Activated naive CD8-positive, alpha-beta T cell treated with anti-CD3 and anti-CD28 coated beads, Interleukin-2, amount 50 U/mL, for 24 hours (primary cell): Measurements from ENCODE around the gene PRKAR1A.

ENCODE experiments used
- ATAC-seq: fragments of 150-1000 bp; cut with Tn5 transposase; one replicate; pipeline ENCODE4 v1.10.0; 2021
- DNase-seq: peaks from one replicate; pipeline ENCODE4 v3.0.0; 2021
- H3K27ac Mint-ChIP-seq: one replicate; pipeline ENCODE4 v1.8.0; 2021; ENCODE audit warnings: mild to moderate bottlenecking, mixed read lengths
- H3K27me3 Mint-ChIP-seq: one replicate; pipeline ENCODE4 v1.8.0; 2021; ENCODE audit warnings: mixed read lengths
- H3K36me3 Mint-ChIP-seq: one replicate; pipeline ENCODE4 v1.8.0; 2021; ENCODE audit warnings: low read depth, mixed read lengths
- H3K4me1 Mint-ChIP-seq: one replicate; pipeline ENCODE4 v1.8.0; 2021; ENCODE audit warnings: mixed read lengths
- H3K4me3 Mint-ChIP-seq: one replicate; pipeline ENCODE4 v1.8.0; 2021; ENCODE audit warnings: mild to moderate bottlenecking, moderate library complexity, mixed read lengths
- H3K9me3 Mint-ChIP-seq: one replicate; pipeline ENCODE4 v1.8.0; 2021; ENCODE audit warnings: mixed read lengths

Gene PRKAR1A

DNA sequence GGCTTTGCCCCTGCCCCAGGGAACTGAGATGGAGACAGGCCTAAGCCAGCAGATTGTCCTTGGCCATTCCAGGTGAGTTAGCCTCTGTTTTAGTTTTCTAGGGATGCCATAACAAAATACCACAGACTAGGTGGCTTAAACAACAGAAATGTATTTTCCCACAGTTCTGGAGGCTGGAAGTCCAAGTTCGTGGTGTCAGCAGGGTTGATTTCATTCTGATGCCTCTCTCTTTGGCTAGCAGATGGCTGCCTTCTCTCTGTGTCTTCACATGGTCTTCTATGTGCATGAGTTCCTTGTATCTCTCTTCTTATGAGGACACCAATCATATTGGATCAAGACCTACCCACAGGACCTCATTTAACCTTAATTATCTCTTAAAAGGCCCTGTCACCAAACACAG, 76.1 kb downstream of the PRKAR1A start:
- Mint-ChIP-seq H3K4me3 (no peak overlapping the region), H3K4me1 (no peaks in the 10 kb centered on the region), H3K36me3 (no peaks in the 10 kb centered on the region), H3K9me3 (no peaks in the 10 kb centered on the region), H3K27ac (no peak overlapping the region), H3K27me3 (peaks cover 23% of the 10 kb centered on the region)
- ATAC-seq (no peak), DNase-seq (no peak)

DNA sequence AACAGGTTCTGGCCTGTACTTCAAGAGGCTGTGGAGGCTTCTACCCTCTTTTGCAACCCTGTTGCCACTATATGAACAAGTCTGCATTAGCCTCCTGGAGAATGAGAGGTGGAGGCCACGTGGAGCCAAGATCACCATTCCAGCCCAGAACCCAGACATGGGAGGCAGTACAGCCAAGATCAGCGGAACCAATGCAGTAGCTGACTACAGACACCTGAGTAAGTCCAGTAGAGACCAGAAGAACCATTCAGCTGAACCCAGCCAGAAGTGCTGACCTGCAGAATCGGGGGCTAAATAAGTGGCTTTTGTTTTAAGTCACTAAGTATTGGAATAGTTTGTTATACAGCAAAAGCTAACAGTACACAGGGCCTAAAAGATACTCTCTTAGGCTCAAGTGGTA, 76.9 kb downstream of the PRKAR1A start:
- Mint-ChIP-seq H3K27me3 (peaks cover 29% of the 10 kb centered on the region), H3K4me3 (no peak overlapping the region), H3K4me1 (no peaks in the 10 kb centered on the region), H3K27ac (no peak overlapping the region), H3K36me3 (no peaks in the 10 kb centered on the region), H3K9me3 (no peaks in the 10 kb centered on the region)
- no peak for ATAC-seq
- no peak for DNase-seq

DNA sequence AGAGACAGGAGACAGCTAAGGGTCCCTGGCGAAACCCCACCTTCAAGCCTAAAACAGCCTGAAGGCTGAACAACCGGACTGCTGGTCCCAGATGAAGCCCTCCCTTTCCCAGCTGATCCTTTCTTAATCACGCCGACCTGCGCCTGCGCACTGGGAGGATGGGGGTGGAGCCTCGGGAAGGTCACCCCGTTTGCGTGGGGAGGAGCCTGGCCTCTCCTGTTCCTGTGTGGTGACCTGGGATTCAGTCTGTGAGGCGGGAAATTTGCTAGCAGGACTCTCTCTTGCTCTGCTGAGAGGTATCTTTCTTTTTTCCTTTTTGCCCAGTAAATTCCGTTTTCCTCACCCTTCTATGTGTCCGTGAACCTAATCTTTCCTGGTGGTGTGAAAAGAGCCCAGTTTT, 79.4 kb downstream of the PRKAR1A start:
- ATAC-seq: no peak
- no peak overlapping the region for H3K27ac Mint-ChIP-seq
- no peaks in the 10 kb centered on the region for H3K36me3 Mint-ChIP-seq
- H3K9me3 Mint-ChIP-seq: no peaks in the 10 kb centered on the region
- no peak for DNase-seq
- no peak overlapping the region for H3K4me3 Mint-ChIP-seq
- peaks cover 41% of the 10 kb centered on the region for H3K27me3 Mint-ChIP-seq
- H3K4me1 Mint-ChIP-seq: peaks cover 5% of the 10 kb centered on the region

DNA sequence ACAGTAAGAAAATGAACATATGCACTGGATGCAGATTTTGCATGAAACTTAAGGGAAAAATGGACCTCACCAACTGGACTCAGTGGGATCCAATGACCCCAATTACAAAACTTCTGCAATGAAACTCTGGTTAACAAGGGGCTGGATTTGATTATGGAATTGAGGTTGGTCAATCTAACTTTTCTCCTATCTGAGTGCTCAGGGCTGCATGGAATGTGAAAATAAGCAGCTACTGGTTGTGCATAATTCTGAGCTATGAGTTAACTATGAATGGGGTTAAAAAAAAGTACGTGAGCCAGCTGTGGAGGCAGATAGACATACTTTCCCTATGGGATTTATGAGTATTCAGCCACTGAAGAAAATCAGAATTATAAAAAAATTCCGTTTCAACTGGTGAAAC, 79.8 kb downstream of the PRKAR1A start:
- no peak for DNase-seq

DNA sequence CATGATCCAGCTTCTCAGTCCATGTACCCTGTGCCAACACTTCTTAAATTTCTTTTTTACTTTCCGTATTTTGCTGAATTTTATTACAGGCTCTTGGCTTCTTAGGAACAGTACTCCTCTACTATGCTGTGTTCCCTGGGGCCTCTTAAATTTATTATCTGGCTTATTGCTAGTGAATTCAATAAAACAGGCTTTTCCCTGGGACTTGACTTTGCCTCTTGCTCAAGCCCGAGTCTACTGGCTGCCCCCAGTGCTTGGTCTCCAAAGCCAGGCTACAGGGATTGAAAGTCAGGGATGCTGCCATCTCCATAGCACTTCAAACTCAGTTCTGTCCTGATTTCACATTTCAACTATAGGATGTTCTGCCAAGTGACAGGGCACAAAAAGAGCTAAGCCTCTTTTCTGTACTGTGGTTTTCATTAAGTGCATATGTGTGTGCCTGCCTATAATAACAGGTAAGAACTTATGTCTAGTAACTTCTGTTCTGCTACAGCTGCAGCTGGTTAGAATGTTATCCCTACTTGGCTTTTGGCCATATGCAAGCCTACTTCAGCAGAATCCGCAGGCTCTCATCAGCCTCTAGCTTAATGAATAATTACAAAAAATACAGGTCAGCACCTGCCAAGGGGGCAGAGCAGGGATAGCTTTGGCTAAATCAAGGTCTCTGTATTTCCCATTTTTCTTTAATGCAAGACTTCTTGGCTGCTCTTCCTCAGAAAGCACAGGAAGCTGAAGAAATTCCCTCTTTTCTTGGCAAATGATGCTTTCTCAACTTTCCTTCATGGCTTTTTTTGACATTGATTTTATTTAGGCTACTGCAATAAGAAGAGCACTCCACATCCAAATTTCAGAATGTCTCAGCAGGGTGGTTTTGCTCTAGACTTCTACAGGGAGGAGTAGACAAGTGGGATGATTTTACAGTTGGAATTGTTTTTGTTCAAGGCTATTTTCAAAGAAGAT, 80.7 kb downstream of the PRKAR1A start:
- Mint-ChIP-seq H3K4me3 (no peak overlapping the region), H3K4me1 (peaks cover 6% of the 10 kb centered on the region), H3K9me3 (no peaks in the 10 kb centered on the region), H3K27me3 (peaks cover 55% of the 10 kb centered on the region), H3K27ac (no peak overlapping the region), H3K36me3 (no peaks in the 10 kb centered on the region)
- ATAC-seq (no peak), DNase-seq (no peak)

More for the DNA sequence above, 79.8 kb downstream of the PRKAR1A start:
- Mint-ChIP-seq H3K27me3 (peaks cover 45% of the 10 kb centered on the region), H3K4me3 (no peak overlapping the region), H3K4me1 (peaks cover 6% of the 10 kb centered on the region), H3K9me3 (no peaks in the 10 kb centered on the region), H3K36me3 (no peaks in the 10 kb centered on the region), H3K27ac (no peak overlapping the region)
- ATAC-seq: no peak

DNA sequence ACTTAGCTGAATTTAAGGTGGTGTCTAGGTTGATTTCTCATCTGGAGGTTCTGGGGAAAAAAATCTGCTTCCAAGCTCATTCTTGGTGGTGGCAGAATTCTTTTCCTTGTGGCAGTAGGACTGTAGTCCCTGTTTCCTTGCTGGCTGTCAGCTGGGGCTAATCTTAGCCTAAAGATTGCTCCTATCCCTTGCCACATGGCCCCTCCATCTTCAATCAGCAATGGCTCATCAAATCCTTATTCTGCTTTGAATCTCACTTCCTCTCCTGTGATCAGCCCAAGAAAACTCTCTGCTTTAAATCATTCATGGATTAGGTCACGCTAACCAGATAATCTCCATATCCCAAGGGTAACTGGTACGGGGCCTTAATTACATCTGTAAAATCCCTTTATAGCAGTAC, 82.3 kb downstream of the PRKAR1A start:
- H3K4me1 Mint-ChIP-seq: peaks cover 7% of the 10 kb centered on the region
- ATAC-seq: no peak
- no peak overlapping the region for H3K27ac Mint-ChIP-seq
- no peaks in the 10 kb centered on the region for H3K9me3 Mint-ChIP-seq
- no peak for DNase-seq
- no peak overlapping the region for H3K4me3 Mint-ChIP-seq
- H3K27me3 Mint-ChIP-seq: peaks cover 71% of the 10 kb centered on the region
- H3K36me3 Mint-ChIP-seq: no peaks in the 10 kb centered on the region

DNA sequence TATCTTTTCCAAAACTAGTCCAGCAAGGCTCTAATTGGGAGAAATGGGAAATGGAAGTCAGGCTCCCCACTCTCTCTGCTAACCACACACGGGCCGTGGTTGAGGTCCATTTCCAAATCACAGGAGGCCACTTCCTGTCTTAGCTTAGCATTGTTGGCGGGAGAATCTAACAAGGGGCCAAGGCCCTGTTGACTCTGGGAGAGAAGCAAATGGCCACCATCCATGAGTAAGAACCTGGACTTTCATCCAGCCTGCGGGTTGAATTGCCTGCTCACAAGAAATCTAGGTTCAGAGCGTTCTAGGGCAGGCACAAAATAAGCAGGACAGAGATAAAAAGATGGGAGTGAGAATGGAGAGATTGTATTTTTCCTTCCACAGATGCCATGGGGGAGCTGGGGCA, 83.3 kb downstream of the PRKAR1A start:
- Mint-ChIP-seq H3K27me3 (peaks cover 74% of the 10 kb centered on the region), H3K9me3 (no peaks in the 10 kb centered on the region), H3K36me3 (no peaks in the 10 kb centered on the region), H3K4me1 (peaks cover 11% of the 10 kb centered on the region), H3K27ac (no peak overlapping the region), H3K4me3 (no peak overlapping the region)
- ATAC-seq: no peak
- no peak for DNase-seq

DNA sequence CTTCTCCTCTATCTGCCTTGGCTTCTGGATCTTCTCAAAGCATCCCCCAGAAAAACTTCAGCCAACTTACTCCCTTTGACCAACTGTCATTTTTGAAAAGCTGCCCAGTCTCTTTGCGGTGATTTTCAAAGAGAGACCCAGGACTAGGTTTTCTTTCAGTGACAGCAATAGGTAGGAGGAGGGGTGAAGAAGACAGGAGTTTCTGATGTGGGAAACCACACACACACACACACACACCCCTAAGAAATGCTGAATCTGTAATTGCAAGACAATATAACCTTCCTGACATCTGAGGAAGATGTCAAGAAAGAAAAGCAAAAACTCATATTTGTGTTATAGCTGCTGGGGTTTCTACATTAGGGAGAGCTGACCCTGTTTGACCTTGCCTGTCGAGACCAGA, 83.8 kb downstream of the PRKAR1A start:
- ATAC-seq (no peak), DNase-seq (no peak)
- H3K4me3 Mint-ChIP-seq: no peak overlapping the region
- peaks cover 11% of the 10 kb centered on the region for H3K4me1 Mint-ChIP-seq
- H3K36me3 Mint-ChIP-seq: no peaks in the 10 kb centered on the region
- peaks cover 72% of the 10 kb centered on the region for H3K27me3 Mint-ChIP-seq
- no peaks in the 10 kb centered on the region for H3K9me3 Mint-ChIP-seq
- H3K27ac Mint-ChIP-seq: no peak overlapping the region

DNA sequence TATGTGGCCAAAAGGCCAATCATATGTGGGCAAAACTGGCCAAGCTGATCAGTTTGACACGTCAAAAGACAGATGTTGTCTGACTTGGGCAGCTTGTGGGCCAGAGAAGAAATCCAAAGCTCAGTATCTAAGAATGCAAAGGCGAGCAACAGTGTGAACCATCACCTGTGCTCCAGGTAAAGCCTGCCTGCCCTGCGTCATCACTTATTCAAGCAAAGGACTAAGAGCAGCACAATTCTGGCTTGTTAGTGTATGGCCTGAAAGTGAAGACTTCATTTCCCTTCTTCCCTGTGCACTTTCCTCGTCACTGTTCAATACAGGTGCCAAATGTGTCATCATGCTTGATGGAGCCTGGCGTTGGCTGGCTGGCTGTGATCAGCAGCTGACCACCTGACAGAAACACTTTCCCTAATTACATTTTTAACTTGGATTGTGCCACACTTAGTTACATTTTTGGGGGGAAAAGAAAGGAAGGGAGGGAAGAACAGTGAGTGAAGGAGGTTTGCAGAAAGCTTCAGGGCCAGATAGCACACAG, 84.2 kb downstream of the PRKAR1A start:
- DNase-seq (no peak), ATAC-seq (no peak)
- Mint-ChIP-seq H3K4me3 (no peak overlapping the region), H3K9me3 (no peaks in the 10 kb centered on the region), H3K36me3 (no peaks in the 10 kb centered on the region), H3K27ac (no peak overlapping the region), H3K4me1 (peaks cover 11% of the 10 kb centered on the region), H3K27me3 (peaks cover 72% of the 10 kb centered on the region)

DNA sequence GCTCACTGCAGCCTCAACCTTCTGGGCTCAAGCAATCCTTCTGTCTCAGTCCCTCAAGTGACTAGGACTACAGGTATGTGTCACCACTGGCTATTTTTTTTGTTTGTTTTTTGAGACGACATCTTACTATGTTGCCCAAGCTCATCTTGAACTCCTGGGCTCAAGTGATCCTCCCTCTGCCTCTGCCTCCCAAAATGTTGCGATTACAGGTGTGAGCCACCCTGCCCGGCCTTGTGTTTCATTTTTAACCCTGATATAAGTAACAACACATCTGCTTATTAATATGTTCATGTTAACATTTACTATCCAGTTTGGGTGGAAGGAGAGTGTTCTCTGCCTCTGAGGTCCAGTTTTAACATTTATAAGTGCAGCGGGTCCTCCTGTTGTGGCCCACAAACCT, 85.8 kb downstream of the PRKAR1A start:
- no peak overlapping the region for H3K4me3 Mint-ChIP-seq
- no peak overlapping the region for H3K27ac Mint-ChIP-seq
- peaks cover 15% of the 10 kb centered on the region for H3K4me1 Mint-ChIP-seq
- peaks cover 74% of the 10 kb centered on the region for H3K27me3 Mint-ChIP-seq
- no peaks in the 10 kb centered on the region for H3K9me3 Mint-ChIP-seq
- no peak for ATAC-seq
- H3K36me3 Mint-ChIP-seq: no peaks in the 10 kb centered on the region
- no peak for DNase-seq

DNA sequence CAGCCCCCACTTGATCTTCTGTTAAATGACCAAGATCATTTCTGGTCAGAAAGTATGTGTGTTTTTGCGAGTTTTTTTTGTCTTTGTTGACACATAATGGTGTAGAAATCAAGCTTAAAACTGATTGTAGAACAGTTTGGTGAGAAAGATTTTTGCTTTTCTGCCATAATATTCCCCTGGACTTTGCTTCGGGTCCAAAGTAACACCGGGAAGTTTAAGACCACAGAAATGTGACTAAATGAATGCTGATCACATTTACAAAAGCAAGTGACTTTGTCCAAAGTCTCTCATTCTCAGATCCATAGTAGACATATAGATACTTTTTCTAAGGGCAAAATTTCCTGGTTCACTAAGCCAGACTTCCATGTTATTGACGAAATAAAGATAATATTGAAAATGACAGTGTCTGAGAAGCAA, 86.3 kb downstream of the PRKAR1A start:
- DNase-seq: no peak
- Mint-ChIP-seq H3K4me3 (no peak overlapping the region), H3K36me3 (no peaks in the 10 kb centered on the region), H3K4me1 (peaks cover 15% of the 10 kb centered on the region), H3K27me3 (peaks cover 73% of the 10 kb centered on the region), H3K27ac (no peak overlapping the region), H3K9me3 (no peaks in the 10 kb centered on the region)
- no peak for ATAC-seq

DNA sequence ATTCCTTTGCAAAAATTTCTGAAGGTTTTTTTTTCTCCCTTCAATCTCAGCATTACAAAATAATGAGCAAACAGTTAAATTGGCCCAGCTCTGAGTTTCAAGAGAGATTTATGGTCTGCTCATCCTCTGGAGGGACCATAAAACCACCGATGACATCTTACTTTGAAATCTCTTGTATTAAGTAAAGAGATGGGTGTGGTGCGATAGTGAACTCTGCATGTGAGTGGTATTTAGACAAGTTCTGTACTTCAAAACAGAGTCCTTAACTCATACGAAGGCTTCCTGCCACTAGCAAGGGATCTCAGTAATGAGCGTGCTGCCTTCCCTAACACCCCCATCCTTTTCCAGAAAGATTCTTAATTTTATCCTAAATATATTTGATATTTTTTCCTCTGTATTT, 86.9 kb downstream of the PRKAR1A start:
- peaks cover 72% of the 10 kb centered on the region for H3K27me3 Mint-ChIP-seq
- no peaks in the 10 kb centered on the region for H3K9me3 Mint-ChIP-seq
- ATAC-seq: no peak
- DNase-seq: no peak
- no peak overlapping the region for H3K27ac Mint-ChIP-seq
- H3K36me3 Mint-ChIP-seq: no peaks in the 10 kb centered on the region
- no peak overlapping the region for H3K4me3 Mint-ChIP-seq
- peaks cover 15% of the 10 kb centered on the region for H3K4me1 Mint-ChIP-seq

DNA sequence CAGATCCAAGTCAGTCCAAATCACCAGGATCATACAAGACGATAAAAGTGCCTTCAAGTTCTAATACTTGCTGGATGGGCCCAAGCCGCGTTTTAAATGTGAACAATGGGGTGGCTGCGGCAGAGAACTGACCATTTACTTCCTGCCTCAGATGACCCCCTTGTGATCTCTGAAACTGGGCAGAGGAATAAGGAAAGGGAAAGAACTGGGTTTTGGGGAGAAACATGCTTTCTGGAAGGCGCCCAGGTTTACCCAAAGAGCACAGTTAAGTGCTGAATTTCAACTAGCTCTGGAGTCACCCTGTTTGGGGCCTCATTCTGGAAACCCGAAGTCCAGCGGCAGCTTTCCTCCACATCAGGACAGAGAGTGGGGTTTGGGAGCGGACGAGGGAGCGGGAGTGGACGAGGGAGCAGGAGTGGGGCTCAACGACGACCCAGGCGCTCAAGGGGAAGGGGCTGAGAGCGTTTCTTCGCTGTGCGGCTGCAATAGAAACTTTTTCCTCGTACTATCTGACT, 87.4 kb downstream of the PRKAR1A start:
- Mint-ChIP-seq H3K4me1 (peaks cover 15% of the 10 kb centered on the region), H3K9me3 (no peaks in the 10 kb centered on the region), H3K27me3 (peaks cover 68% of the 10 kb centered on the region), H3K4me3 (peak overlapping the region; percentile 37), H3K27ac (no peak overlapping the region), H3K36me3 (no peaks in the 10 kb centered on the region)
- DNase-seq (no peak), ATAC-seq (no peak)

DNA sequence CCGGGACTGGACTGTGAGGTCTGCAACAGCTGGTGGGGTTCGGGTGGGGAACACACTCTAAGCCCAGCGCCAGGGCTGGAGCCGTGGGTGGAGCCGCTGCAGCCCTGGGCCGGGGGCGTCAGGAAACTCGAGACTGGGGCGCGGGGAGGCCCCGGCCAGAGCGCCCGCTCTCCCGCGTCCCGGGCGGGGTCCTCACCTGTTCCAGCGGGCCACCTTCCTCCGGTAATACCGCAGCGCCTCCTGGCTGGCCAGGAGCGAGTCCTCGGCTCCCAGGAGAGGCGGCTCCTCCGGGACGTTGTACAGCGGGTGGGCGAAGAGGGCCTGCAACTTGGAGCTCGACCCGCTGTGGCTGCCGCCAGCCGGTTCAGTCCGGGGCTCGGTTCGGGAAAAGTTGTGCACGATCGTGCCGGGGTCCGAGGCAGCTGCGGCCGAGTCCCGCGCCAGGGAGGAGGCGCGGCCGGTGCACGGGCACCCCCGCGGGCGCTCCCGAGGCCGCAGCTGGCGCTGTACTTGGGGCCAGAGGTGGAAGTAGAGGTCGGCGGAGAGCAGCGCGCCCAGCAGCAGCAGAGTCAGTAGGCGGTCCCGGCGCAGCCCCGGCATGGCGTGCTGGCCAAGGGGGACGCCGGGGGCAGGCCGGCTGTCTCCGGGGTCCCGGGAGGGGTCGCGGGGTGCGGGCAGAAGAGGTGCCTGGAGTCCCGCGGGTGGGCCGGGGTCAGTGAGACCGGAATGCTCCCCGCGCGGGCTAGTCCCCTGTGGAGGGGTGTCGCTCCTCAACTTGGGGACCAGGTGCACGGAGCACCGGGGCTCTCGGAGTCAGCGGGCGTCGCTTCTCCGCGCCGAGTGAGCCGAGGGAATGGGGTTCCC, 88.1 kb downstream of the PRKAR1A start:
- H3K4me3 Mint-ChIP-seq: peak overlapping the region; percentile 37
- H3K27ac Mint-ChIP-seq: no peak overlapping the region
- no peaks in the 10 kb centered on the region for H3K36me3 Mint-ChIP-seq
- ATAC-seq (peak; percentile 38), DNase-seq (no peak)
- no peaks in the 10 kb centered on the region for H3K9me3 Mint-ChIP-seq
- H3K4me1 Mint-ChIP-seq: peaks cover 15% of the 10 kb centered on the region
- H3K27me3 Mint-ChIP-seq: peaks cover 64% of the 10 kb centered on the region
